ENCODE data around the gene FANCE. TPM values are rescaled to one million over a fixed set of nuclear protein-coding genes. Genes with fewer than 3 reads are reported as not detected.

FANCE gene
- total and polyA plus RNA-seq, 7 donors: 3.8 to 15.2 (median 7.1) TPM

- TF ChIP-seq CTCF (IDR thresholded peaks at IDR 0.05): peak; percentile 79
- H3K4me1 ChIP-seq: peaks cover 19% of the 10 kb centered on the region
- WGBS, 3 donors: 32 to 37% (median 33%) methylated on average over 14 of the region's 14 CpGs
- DNase-seq: no peak
- intact Hi-C loops (cut with DNase I): loop anchor here in 1 of 2 donors (1.0 kb wide), 2 partner anchors 107 to 152 kb away; partner anchors contain the start of genes DEF6 and PPARD
- H3K9me3 ChIP-seq: no peaks in the 10 kb centered on the region
- ATAC-seq: peak; percentile 45 to 68 (median 66)
- H3K4me3 ChIP-seq: no peak overlapping the region
- no peaks in the 10 kb centered on the region for H3K27me3 ChIP-seq (ENCODE audit: insufficient read depth in 3 of 3, low read length in 2 of 3)
- no peaks in the 10 kb centered on the region for H3K36me3 ChIP-seq (ENCODE audit: insufficient read depth in 1 of 2, low read depth in 1 of 2)
- H3K27ac ChIP-seq: no peak overlapping the region
Measured at GRCh38 chr6:35449287-35449881, 2.8 kb upstream of the FANCE start.

GRCh38 chr6:35451354-35452182, 570 bp upstream of the FANCE start:
- no peak for DNase-seq
- no peak for TF ChIP-seq CTCF (IDR thresholded peaks at IDR 0.05)
- Histone ChIP-seq H3K27ac (peak overlapping the region; percentile 81), H3K4me1 (peaks cover 29% of the 10 kb centered on the region), H3K36me3 (ENCODE audit: insufficient read depth in 1 of 2, low read depth in 1 of 2) (peaks cover 0 to 7% of the 10 kb centered on the region in 2 donors), H3K27me3 (ENCODE audit: insufficient read depth in 3 of 3, low read length in 2 of 3) (no peaks in the 10 kb centered on the region), H3K9me3 (no peaks in the 10 kb centered on the region), H3K4me3 (peak overlapping the region; percentile 78)
- intact Hi-C loops (cut with DNase I): loop anchor here (2.0 to 10.0 kb wide), 3 partner anchors 109 to 757 kb away; partner anchors contain the start of genes ILRUN (in 1 of the 2) and PPARD (in 1 of the 2)
- no peak for ATAC-seq
- 10 to 12% (median 11%) methylated on average over 20 of the region's 20 CpGs for WGBS, 3 donors

GRCh38 chr6:35453236-35453635, 1.1 kb downstream of the FANCE start:
- Histone ChIP-seq H3K4me3 (peak overlapping the region; percentile 78), H3K4me1 (peaks cover 29% of the 10 kb centered on the region), H3K36me3 (ENCODE audit: insufficient read depth in 1 of 2, low read depth in 1 of 2) (peaks cover 0 to 20% of the 10 kb centered on the region in 2 donors), H3K27ac (peak overlapping the region; percentile 81), H3K9me3 (no peaks in the 10 kb centered on the region), H3K27me3 (ENCODE audit: insufficient read depth in 3 of 3, low read length in 2 of 3) (no peaks in the 10 kb centered on the region)
- WGBS, 3 donors: 26 to 50% (median 27%) methylated on average over 3 of the region's 3 CpGs
- DNase-seq (no peak), ATAC-seq (no peak)
- intact Hi-C loops (cut with DNase I): loop anchor here (5.0 to 10.0 kb wide), 2 partner anchors 161 to 758 kb away; partner anchors contain the start of gene ILRUN (in 1 of the 2)
- TF ChIP-seq CTCF (IDR thresholded peaks at IDR 0.05): no peak

GRCh38 chr6:35454391-35455110, 2.4 kb downstream of the FANCE start:
- DNase-seq: no peak
- no peak for TF ChIP-seq CTCF (IDR thresholded peaks at IDR 0.05)
- peak; percentile 63 to 76 (median 70) for ATAC-seq
- 25 to 58% (median 33%) methylated on average over 9 of the region's 9 CpGs for WGBS, 3 donors
- peaks cover 0 to 31% of the 10 kb centered on the region in 2 donors for H3K36me3 ChIP-seq (ENCODE audit: insufficient read depth in 1 of 2, low read depth in 1 of 2)
- peak overlapping the region; percentile 81 for H3K27ac ChIP-seq
- H3K27me3 ChIP-seq (ENCODE audit: insufficient read depth in 3 of 3, low read length in 2 of 3): no peaks in the 10 kb centered on the region
- peak overlapping the region; percentile 78 for H3K4me3 ChIP-seq
- H3K9me3 ChIP-seq: no peaks in the 10 kb centered on the region
- peaks cover 29% of the 10 kb centered on the region for H3K4me1 ChIP-seq
- intact Hi-C loops (cut with DNase I): loop anchor here (5.0 to 10.0 kb wide), 2 partner anchors 162 to 760 kb away; partner anchors contain the start of gene ILRUN (in 1 of the 2)
